GM21825 (cell line): ENCODE data around the gene SLC7A1.

Source experiments
- ATAC-seq: cut with Tn5 transposase; IDR thresholded peaks from one replicate; pipeline ENCODE4 v1.9.1; 2021; ENCODE audit warnings: mild to moderate bottlenecking, moderate library complexity; ENCODE audit not compliant: unreplicated experiment

Gene SLC7A1

GRCh38 chr13:29513002-29513980 is 82.2 kb downstream of the SLC7A1 start:
- ATAC-seq: no peak

DNA sequence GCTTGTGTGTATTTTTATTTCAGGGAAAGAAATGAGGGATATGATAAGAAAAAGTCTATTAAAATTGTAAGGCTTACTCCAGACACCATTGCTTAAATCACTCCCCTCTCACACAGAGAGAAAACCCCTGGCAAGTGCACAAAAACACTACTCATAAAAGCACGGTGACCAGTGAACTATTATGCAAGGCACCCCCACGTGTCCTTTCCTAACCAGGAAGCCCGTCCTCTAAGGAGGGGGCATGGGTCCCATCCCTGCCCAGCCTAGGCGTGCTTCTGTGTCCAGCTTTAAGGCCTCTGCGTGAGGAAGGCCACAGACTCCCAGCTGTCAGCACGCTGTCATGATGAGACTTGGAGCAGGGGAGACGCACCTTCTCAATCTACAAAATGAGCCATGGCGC is 83.5 kb downstream of the SLC7A1 start:
- no peak for ATAC-seq

DNA sequence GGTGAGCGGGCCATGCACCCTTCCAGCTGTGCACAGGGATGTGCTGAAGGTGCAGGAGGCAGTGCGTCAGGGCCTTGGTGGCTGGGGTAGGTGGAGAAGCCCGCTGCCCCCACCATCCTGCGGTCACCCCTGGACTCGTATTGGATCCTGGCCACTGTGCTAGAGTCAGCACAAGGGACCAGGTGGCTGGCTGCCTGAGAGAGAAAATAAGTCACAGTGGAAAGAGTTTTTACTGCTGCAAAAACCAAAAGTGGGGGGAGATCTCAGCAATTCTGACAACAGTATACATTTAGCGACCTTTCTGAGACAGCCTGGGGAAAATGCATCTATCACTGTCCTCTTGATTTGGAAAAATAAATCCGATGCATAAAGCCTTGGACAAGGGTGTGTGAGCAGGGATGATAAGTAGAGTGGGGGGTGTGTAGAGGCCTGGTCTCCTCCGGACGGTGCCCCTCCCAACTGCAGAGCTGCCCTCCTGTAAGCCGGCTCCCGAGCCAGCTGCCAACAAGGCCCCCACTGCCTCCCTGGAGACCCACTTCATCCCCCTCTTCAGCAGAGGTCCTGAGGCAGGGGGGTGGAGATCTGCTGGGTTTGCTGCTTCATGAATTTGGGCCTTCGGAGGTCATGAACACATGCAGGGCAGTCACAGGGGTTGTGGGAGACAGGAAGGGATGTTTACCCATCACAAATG is 84.2 kb downstream of the SLC7A1 start:
- no peak for ATAC-seq

DNA sequence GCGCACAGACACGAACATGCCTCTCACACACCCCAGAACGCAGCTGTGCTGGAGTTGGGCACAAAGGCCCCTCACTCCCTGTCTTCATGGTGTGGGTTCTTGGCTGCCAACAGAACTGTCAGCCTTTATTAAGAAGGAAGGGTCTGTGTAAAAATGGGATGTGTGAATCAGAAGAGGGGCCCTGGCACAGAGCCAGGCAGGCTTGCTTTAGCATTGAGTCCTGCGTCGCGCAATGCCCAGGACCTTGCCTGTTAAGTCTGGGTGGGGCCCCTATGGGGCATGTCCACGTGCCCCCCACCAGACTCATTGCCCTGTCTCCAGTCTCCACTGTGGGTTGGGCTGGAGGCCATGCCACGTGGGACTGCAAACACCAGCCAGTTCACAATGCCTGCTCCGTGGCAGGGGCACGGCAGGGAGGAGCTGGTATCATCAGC is 84.8 kb downstream of the SLC7A1 start:
- ATAC-seq: no peak

- no peak for ATAC-seq
Measured at GRCh38 chr13:29509999-29510589, 85.4 kb downstream of the SLC7A1 start.

GRCh38 chr13:29508876-29509252 is 86.6 kb downstream of the SLC7A1 start:
- no peak for ATAC-seq

DNA sequence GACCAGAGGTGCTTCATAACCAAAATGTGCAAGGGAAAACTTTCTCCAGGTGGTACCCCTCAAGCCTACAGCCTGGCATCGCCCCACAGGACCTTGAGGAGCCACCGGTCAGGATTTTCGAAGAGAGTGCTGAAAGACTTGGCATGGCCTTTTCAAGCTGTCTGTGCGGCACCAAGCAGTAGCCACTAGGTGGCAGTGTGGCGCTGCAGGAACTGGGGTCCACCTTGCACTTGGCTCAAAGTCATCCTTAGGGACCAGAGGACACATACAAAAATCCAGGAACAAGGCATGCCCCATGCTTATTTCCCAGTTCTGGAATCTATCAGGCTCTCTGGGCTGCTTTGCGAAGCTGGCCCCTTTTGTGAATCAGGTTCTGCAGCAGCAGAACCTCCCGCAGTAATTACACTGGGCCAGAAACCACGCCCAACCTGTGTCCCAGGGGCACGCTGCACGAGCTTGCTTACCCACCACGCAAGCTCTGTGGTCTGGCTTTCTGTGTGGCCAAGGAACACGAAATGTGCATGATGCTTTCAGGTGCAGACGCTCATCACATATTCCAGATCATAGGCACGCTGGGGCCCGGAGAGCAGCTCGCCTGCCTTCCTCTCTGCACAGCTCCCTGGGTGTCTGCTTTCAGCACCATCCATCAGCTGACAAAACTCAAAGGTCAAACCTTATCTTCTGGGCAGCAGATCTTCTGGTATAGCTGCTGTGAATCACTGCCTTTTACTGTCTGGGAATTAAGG is 87.2 kb downstream of the SLC7A1 start:
- peak; percentile 68 for ATAC-seq

DNA sequence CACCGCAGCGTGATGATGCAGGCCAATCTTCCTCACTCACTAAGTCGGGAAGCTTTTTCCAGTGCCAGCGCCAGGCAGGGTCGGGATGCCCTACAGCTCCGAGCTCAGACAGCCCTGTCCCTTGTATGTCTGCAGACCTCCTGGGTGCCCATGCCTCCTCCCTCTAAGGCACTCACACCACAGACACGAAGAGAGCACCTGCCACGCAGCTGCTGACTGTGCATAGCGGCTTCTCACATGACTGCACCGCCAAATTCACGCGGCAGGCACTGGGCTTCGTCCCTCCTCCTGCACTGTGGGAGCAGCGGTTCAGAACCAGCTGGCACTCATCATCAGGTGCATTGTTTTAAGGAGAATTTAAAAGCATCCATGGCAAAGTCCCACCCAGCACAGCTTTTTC is 88.1 kb downstream of the SLC7A1 start:
- no peak for ATAC-seq

- no peak for ATAC-seq
Measured at GRCh38 chr13:29505950-29506349, 89.5 kb downstream of the SLC7A1 start.

- no peak for ATAC-seq
Measured at GRCh38 chr13:29505511-29505910, 90.0 kb downstream of the SLC7A1 start.

DNA sequence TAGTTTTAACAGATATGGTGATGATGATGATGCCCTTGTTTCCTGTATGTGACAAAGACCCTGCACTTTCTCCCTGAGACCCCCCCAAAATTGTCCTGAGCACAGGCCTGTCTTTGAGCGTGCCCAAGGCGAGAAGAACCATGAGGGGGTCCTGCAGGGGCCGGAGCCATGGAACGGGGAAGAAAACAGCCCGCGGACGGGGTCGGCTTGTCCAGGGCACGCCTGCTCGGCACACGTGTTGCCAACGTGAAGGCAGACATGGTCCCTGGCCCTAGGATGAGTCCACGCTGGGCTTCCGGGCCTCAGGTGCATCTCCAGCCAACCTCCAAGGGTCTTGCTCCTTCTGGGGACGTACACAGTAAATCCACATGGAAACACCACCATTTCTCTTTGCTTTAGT is 90.8 kb downstream of the SLC7A1 start:
- no peak for ATAC-seq

DNA sequence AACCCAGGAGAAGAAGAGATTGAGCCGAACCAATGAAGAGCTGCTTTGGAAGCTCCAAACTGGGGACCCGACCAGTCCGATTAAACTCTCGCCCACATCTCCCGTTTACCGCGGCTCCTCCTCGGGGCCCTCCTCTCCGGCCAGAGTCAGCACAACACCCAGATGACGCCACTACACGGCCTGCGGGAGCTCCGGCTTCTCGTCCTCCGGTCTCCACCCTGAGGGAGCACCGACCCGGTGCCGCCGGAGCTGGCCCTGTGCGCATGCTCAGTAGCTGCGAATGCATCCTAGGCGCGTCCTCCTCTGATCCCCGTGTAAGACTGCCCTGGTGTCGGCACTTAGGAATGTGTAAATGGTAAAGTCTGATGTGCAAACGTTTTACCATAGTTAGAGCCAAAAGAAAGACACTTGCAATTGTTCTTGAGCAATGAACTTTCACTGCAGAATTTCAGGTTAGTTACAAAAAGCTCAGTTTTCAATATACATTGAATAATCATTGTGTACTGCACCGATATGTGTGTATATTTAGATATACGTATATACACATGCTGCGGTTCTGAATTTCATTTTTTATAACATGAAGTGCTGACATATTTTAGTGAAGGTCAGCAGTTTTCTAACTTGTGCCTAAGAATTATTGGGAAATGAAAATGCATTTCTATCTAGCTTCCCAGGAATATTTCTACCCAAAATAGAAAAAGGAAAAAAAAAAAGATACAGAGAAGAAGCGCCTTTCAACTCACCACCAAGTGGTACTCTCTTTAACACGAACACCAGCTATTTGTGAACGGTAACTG is 92.2 kb downstream of the SLC7A1 start:
- no peak for ATAC-seq

- no peak for ATAC-seq
Measured at GRCh38 chr13:29502391-29503008, 93.0 kb downstream of the SLC7A1 start.

DNA sequence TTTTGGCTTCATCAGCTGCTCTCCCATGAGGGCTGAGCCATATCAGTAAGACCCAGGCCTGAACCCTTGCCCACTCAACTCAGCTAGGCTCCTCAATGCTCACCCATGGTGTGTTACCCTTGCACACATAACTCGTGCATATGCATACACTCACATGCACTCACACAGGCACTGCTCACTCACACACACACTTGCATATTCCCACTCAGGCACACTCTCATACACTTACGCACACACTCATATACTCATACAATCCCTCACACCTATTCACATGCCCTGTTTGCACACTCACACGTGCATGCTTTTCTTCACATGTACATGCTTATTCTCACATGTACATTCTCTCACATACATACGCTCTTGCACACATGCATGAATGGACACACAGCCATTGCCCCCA is 93.8 kb downstream of the SLC7A1 start:
- ATAC-seq: no peak

DNA sequence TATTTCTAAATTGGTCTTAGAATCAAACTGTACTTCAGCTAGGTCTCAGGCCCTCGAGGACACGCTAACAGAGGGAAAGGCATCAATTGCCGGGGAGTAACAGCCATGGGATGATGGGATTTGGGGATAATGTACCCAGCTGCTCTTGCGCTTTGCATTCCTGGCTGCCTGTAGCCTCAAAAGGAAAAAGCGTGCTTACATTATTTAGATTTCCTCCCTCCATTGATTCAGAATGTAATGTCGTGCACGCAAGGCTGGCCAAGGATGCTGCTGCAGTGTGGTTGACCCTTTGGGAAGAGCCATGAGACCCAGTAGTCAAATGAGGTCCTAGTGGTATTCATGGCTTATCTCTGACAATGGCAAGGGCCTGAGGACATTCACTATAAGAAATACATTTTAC is 95.1 kb downstream of the SLC7A1 start:
- no peak for ATAC-seq

DNA sequence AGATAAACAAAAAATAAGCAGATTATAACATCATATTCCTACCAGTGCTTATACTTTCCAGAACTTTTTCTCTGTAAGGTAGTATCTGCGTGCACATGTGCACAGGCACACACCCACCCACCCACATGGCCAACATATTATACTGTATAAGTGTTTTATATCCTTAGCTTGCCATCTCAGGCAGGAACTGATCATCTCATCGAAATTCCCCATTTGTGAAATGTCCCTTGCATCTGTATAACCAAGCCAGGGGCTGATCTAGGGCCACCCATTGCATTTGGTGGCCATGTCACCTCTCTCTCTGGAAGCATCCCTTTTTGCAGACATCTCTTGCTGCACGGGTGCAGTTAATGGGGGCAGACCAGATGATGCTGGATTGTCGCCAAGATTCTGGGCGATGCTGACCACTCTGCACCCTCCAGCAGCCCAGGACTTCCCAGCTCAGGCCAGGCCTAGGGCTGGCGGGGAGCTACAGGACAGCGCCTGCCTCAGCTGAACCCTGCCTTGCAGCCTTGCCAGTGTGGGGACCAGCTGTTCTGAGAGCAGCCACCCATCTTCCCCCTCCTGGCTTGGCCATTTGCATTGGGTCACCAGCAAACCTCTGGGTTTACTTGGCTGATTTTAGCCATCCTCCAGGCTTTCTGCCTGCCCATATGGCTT is 95.9 kb downstream of the SLC7A1 start:
- no peak for ATAC-seq

GRCh38 chr13:29498426-29499040 is 97.0 kb downstream of the SLC7A1 start:
- ATAC-seq: no peak

- no peak for ATAC-seq
Measured at GRCh38 chr13:29497137-29497654, 98.3 kb downstream of the SLC7A1 start.
